MCF 10A (cell line): ENCODE measurements around the gene HYLS1. TPM values are rescaled to one million over a fixed set of nuclear protein-coding genes. Genes with fewer than 3 reads are reported as not detected.

Experiments
- BruUV-seq: library from RNA; stranded (reverse); fragments of 400-500 nt; replicated peaks from 2 replicates; lab custom pipeline; 2021; lab: Mats Ljungman, UMichigan
- CTCF ChIA-PET: fragments of 300-600 bp; sonication (Branson Sonifier 250); formaldehyde crosslinking; extraction: SDS; loops from one replicate; lab custom pipeline; 2021; ENCODE audit warnings: antibody characterized with exemption, inconsistent platforms; lab: Yijun Ruan, JAX
- POLR2A ChIA-PET: fragments of 300-600, 350-650 bp; sonication (Branson Sonifier 250); formaldehyde crosslinking; extraction: SDS; loops from one replicate; lab custom pipeline; 2020; ENCODE audit warnings: antibody characterized with exemption, inconsistent platforms; lab: Yijun Ruan, JAX
- DNase-seq: peaks from one replicate; pipeline ENCODE4 v3.0.0-alpha.2; 2018; ENCODE audit not compliant: unreplicated experiment
- H3K27ac Mint-ChIP-seq: one replicate; pipeline ENCODE4 v1.8.0; 2022; ENCODE audit warnings: mild to moderate bottlenecking, low read depth, mixed read lengths; ENCODE audit not compliant: unreplicated experiment
- H3K27me3 Mint-ChIP-seq: one replicate; pipeline ENCODE4 v1.8.0; 2022; ENCODE audit warnings: mixed read lengths; ENCODE audit not compliant: insufficient read depth, unreplicated experiment
- H3K36me3 Mint-ChIP-seq: one replicate; pipeline ENCODE4 v1.8.0; 2022; ENCODE audit warnings: mild to moderate bottlenecking, moderate library complexity, mixed read lengths; ENCODE audit not compliant: insufficient read depth, unreplicated experiment
- H3K4me1 Mint-ChIP-seq: one replicate; pipeline ENCODE4 v1.8.0; 2022; ENCODE audit warnings: mixed read lengths; ENCODE audit not compliant: insufficient read depth, unreplicated experiment
- H3K4me3 Mint-ChIP-seq: one replicate; pipeline ENCODE4 v1.8.0; 2022; ENCODE audit warnings: mild to moderate bottlenecking, moderate library complexity, mixed read lengths; ENCODE audit not compliant: unreplicated experiment
- H3K9me3 Mint-ChIP-seq: one replicate; pipeline ENCODE4 v1.8.0; 2022; ENCODE audit warnings: mixed read lengths; ENCODE audit not compliant: unreplicated experiment
- intact Hi-C: fragments of 100-400 bp; cut with micrococcal nuclease; formaldehyde crosslinking; loops from 2 replicates; pipeline ENCODE4 v1.14.1; 2022
- total RNA-seq: library from RNA; stranded (reverse); gene quantifications from 2 replicates; pipeline ENCODE4 v1.2.3, GENCODE V29; 2022
- TF ChIP-seq, protein P1 (sequence below): fragments of 200-600 bp; IDR thresholded peaks from one replicate; pipeline ENCODE4 v1.8.0; 2022; ENCODE audit warnings: antibody characterized with exemption, mild to moderate bottlenecking; ENCODE audit not compliant: unreplicated experiment

Gene HYLS1
- total RNA-seq, 1 experiment from 2014 or later: 10.2 TPM

DNA sequence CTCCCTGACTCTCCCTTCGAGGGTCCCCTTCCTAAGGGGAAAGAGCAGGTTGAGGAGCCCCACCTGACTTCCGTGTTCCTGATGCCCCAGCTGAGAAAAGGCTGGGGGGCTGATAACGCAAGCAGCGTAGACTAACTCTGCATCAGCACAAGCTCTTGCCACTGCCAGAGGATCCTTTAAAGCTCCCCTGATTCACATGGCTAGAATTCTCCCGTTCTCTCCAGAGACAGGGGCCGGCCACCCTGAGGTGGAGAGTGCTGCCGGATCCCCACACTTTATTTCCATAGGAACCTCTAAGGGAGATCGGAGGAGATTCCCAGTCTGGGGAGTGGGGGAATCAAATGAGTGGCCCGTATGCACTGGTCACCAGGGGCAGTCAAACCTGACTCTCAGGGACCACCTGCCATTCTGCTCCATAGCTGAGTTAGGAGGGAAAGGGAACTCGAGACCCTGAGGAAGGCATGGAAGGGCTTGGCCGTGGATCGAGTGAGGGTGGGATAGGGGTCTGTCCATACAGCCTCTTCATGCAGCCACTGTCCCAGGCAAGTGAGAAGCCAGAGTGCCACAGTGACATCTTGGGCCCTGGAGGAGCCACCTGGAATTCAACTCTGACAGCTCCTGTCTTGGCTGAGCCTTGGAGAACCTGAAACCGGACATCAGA lies 57.0 kb downstream of the HYLS1 start:
- POLR2A ChIA-PET: interaction anchor here (0.6 kb wide), 1 partner anchor 135 kb away, joined by 3 read pairs; no protein-coding TSS in a partner anchor
- H3K4me3 Mint-ChIP-seq: no peak overlapping the region
- intact Hi-C loops: no loop called here
- no peak for DNase-seq
- BruUV-seq: no TSS peak
- H3K27me3 Mint-ChIP-seq: no peaks in the 10 kb centered on the region
- no peaks in the 10 kb centered on the region for H3K9me3 Mint-ChIP-seq
- peaks cover 9% of the 10 kb centered on the region for H3K4me1 Mint-ChIP-seq
- TF ChIP-seq, protein P1, sequence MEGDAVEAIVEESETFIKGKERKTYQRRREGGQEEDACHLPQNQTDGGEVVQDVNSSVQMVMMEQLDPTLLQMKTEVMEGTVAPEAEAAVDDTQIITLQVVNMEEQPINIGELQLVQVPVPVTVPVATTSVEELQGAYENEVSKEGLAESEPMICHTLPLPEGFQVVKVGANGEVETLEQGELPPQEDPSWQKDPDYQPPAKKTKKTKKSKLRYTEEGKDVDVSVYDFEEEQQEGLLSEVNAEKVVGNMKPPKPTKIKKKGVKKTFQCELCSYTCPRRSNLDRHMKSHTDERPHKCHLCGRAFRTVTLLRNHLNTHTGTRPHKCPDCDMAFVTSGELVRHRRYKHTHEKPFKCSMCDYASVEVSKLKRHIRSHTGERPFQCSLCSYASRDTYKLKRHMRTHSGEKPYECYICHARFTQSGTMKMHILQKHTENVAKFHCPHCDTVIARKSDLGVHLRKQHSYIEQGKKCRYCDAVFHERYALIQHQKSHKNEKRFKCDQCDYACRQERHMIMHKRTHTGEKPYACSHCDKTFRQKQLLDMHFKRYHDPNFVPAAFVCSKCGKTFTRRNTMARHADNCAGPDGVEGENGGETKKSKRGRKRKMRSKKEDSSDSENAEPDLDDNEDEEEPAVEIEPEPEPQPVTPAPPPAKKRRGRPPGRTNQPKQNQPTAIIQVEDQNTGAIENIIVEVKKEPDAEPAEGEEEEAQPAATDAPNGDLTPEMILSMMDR: no peak
- H3K36me3 Mint-ChIP-seq: no peaks in the 10 kb centered on the region
- no peak overlapping the region for H3K27ac Mint-ChIP-seq
- CTCF ChIA-PET: interaction anchor here (0.6 to 7.4 kb wide), 7 partner anchors 26 to 546 kb away, joined by 3 to 137 read pairs (median 3); partner anchors contain the start of gene CDON

DNA sequence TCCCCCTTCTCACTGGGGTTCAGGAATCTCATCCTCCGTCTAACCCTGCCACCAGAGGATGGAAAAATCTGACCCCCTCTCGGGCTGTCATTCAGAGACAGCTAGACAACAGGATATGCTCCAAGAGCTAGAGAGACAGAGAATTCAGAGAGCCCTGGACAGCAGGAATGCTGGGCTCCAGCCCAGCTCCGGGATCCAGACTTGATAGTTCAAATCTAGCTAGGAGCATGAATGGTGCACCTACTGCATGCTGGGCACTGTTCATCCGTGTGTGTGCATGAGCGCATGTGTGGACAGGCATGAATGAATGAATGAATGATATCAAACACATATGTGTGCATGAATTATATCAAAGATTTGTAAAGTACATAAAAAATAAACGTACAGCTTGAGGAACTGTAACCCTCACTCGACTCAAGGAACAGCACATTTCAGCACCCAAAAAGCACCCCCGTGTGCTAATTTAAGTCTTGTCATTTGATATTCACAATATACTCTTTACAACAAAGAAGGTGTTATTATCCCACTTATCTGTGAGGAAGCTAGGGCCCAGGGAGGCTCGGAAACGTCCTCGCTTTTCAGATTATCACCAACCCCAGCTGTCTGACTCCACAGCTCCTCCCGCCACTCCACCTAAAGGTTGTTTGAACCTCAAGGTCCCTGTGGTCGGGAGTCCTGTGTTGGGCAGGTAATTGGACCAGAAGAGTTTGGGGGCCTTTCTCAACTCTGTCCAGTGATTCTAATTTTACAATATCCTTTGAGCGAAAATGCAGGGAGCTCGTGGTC lies 57.7 kb downstream of the HYLS1 start:
- Mint-ChIP-seq H3K4me1 (peaks cover 9% of the 10 kb centered on the region), H3K27ac (no peak overlapping the region), H3K9me3 (no peaks in the 10 kb centered on the region), H3K27me3 (no peaks in the 10 kb centered on the region), H3K4me3 (no peak overlapping the region), H3K36me3 (no peaks in the 10 kb centered on the region)
- POLR2A ChIA-PET: no interaction called here
- no peak for DNase-seq
- intact Hi-C loops: no loop called here
- BruUV-seq: no TSS peak
- CTCF ChIA-PET: interaction anchor here (0.5 to 7.4 kb wide), 6 partner anchors 22 to 324 kb away, joined by 3 to 137 read pairs (median 6); partner anchors contain the start of gene CDON
- TF ChIP-seq, protein P1: no peak

DNA sequence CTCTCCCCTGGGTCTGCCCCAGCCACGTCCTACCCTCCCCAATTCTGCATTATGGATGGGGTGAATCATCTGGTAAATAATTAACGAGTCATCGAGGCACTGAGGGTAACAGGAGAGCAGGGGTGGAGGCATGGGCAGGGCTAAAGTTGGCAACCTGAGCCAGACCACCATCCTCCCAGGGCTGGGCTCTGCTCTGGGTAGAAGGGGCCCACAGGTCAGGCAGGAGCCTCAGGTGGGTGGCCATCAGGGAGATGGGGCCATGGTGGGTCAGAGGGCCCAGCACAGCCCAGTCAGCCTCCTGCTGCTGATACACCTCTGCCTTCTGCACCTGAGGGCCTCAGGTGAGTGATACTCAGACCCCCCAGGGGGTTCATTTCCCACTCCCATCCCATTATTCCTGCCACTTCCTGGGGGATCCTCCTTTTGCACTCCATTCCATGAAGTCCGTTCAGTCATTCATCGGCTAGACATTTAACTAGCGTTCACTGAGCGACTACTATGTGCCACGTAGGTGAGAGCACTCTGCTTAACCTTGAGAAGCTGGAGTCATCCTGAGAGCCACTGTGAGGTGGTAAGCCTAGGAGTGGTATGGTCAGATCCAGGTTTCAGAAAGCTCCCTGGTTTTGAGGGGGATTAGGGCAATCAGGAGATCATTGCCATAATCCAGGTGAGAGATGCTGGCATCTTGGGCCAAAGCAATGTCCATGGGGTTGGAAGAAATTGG lies 58.5 kb downstream of the HYLS1 start, which contains the start of gene VSIG10L2:
VSIG10L2 (plus strand) TSS at position 248 of the 724 bp plus-strand sequence; CDS start at position 260, 12 bp downstream.
- POLR2A ChIA-PET: no interaction called here
- DNase-seq: no peak
- H3K36me3 Mint-ChIP-seq: no peaks in the 10 kb centered on the region
- TF ChIP-seq, protein P1: no peak
- no peaks in the 10 kb centered on the region for H3K27me3 Mint-ChIP-seq
- H3K9me3 Mint-ChIP-seq: no peaks in the 10 kb centered on the region
- intact Hi-C loops: no loop called here
- H3K4me3 Mint-ChIP-seq: no peak within 1 kb of the TSS
- CTCF ChIA-PET: interaction anchor here (0.6 to 7.4 kb wide), 5 partner anchors 20 to 324 kb away, joined by 3 to 137 read pairs (median 6); partner anchors contain the start of gene CDON
- BruUV-seq: no TSS peak
- H3K4me1 Mint-ChIP-seq: peaks cover 9% of the 10 kb centered on the region
- no peak within 1 kb of the TSS for H3K27ac Mint-ChIP-seq
